H1 (cell line): ENCODE data around the gene RIPK4. TPM values are rescaled to one million over a fixed set of nuclear protein-coding genes. Genes with fewer than 3 reads are reported as not detected.

Source experiments
- CTCF ChIA-PET: fragments of 300-600 bp; sonication (Branson Sonifier 250); formaldehyde crosslinking; loops from one replicate; lab custom pipeline; 2021; ENCODE audit not compliant: partially characterized antibody; lab: Charles Lee
- POLR2A ChIA-PET: fragments of 300-600 bp; sonication (Branson Sonifier 250); formaldehyde crosslinking; loops from one replicate; lab custom pipeline; 2021; ENCODE audit warnings: inconsistent platforms; ENCODE audit not compliant: partially characterized antibody; lab: Charles Lee
- DNase-seq, 2 experiments: peaks; one replicate each; pipeline versions ENCODE4 v3.0.0 to v3.0.0-alpha.2; 2010 to 2022; ENCODE audit warnings: low spot score in 2 of 2, low read depth in 1 of 2, mixed read lengths in 1 of 2
- FAIRE-seq: peaks from 2 replicates; lab custom pipeline; 2011; peaks lifted over from hg19 to GRCh38; lab: Jason Lieb, UNC
- H2AFZ ChIP-seq: 2 replicates; pipeline ENCODE4 v1.8.1; 2012; ENCODE audit warnings: low read length, inconsistent platforms
- H2AK5ac ChIP-seq: 2 replicates; pipeline ENCODE4 v1.6.1; 2013; ENCODE audit warnings: low read depth, low read length
- H2BK120ac ChIP-seq: replicated peaks from 2 replicates; pipeline ENCODE3; 2013; ENCODE audit warnings: low read depth, low read length, inconsistent platforms
- H2BK12ac ChIP-seq: 2 replicates; pipeline ENCODE4 v1.6.1; 2013; ENCODE audit warnings: low read depth, low read length
- H2BK15ac ChIP-seq: 2 replicates; pipeline ENCODE4 v1.6.1; 2013; ENCODE audit warnings: low read length
- H2BK20ac ChIP-seq: 2 replicates; pipeline ENCODE4 v1.6.1; 2013; ENCODE audit warnings: low read length
- H2BK5ac ChIP-seq: 2 replicates; pipeline ENCODE4 v1.6.1; 2013; ENCODE audit warnings: low read depth, low read length
- H3K14ac ChIP-seq: 2 replicates; pipeline ENCODE4 v1.6.1; 2013; ENCODE audit warnings: inconsistent platforms; ENCODE audit not compliant: insufficient read length
- H3K18ac ChIP-seq: 2 replicates; pipeline ENCODE4 v1.6.1; 2013; ENCODE audit warnings: low read length; ENCODE audit errors: extremely low read depth
- H3K23ac ChIP-seq: 2 replicates; pipeline ENCODE4 v1.6.1; 2013; ENCODE audit warnings: inconsistent platforms; ENCODE audit not compliant: insufficient read length
- H3K23me2 ChIP-seq: 2 replicates; pipeline ENCODE4 v1.6.1; 2013; ENCODE audit warnings: low read depth, low read length
- H3K27ac ChIP-seq: 2 replicates; pipeline ENCODE4 v1.6.1; 2011; ENCODE audit warnings: low read depth, low read length, inconsistent platforms
- H3K27me3 ChIP-seq, 4 experiments: replicated peaks in 1 of 4; 1 replicate in 1 of 4; 2 replicates in 3 of 4; pipeline versions ENCODE4 v1.6.1 to v1.8.1; 2011 to 2013; ENCODE audit warnings: low read length in 3 of 4, mild to moderate bottlenecking in 3 of 4, inconsistent platforms in 2 of 4, mixed read lengths in 2 of 4, moderate library complexity in 1 of 4; ENCODE audit not compliant: control insufficient read depth in 3 of 4, insufficient read depth in 3 of 4; ENCODE audit errors: extremely low read depth in 1 of 4
- H3K36me3 ChIP-seq, 4 experiments: 2 replicates each; pipeline versions ENCODE4 v1.6.1 to v1.8.1; 2011 to 2013; ENCODE audit warnings: mild to moderate bottlenecking in 4 of 4, low read length in 3 of 4, moderate library complexity in 2 of 4, control low read depth in 1 of 4, inconsistent platforms in 1 of 4; ENCODE audit not compliant: insufficient read depth in 4 of 4, control insufficient read depth in 2 of 4
- H3K4ac ChIP-seq: replicated peaks from 2 replicates; pipeline ENCODE3; 2013; ENCODE audit warnings: low read length, low read depth, mixed read lengths, inconsistent platforms; ENCODE audit not compliant: insufficient read length
- H3K4me1 ChIP-seq, 4 experiments: replicated peaks in 1 of 4; 1 replicate in 1 of 4; 2 replicates in 3 of 4; pipeline versions ENCODE4 v1.6.1 to v1.8.1; 2011 to 2013; ENCODE audit warnings: low read length in 3 of 4, inconsistent platforms in 2 of 4, mixed read lengths in 1 of 4; ENCODE audit not compliant: insufficient read depth in 4 of 4, control insufficient read depth in 3 of 4
- H3K4me2 ChIP-seq, 2 experiments: 2 replicates each; pipeline versions ENCODE4 v1.6.1 to v1.8.1; 2011 to 2013; ENCODE audit warnings: low read depth in 2 of 2, low read length in 2 of 2, control low read depth in 1 of 2, inconsistent platforms in 1 of 2, mild to moderate bottlenecking in 1 of 2; ENCODE audit not compliant: insufficient read depth in 1 of 2
- H3K4me3 ChIP-seq, 4 experiments: fragments of 200-600, 300-600 bp in 1 of 4; sonication (generic), shearing (Covaris generic), sonication (Bioruptor Twin) in 1 of 4; 2 replicates each; pipeline versions ENCODE4 v1.5.1 to v1.8.1; 2011 to 2016; ENCODE audit warnings: low read length in 4 of 4, low read depth in 3 of 4, control low read depth in 2 of 4, inconsistent platforms in 2 of 4, mild to moderate bottlenecking in 2 of 4, mixed read lengths in 1 of 4, moderate library complexity in 1 of 4; ENCODE audit not compliant: insufficient read depth in 2 of 4; ENCODE audit errors: extremely low read depth in 1 of 4
- H3K56ac ChIP-seq: replicated peaks from 2 replicates; pipeline ENCODE3; 2013; ENCODE audit warnings: low read depth, mild to moderate bottlenecking, mixed read lengths, low read length, inconsistent platforms; ENCODE audit not compliant: insufficient read length
- H3K79me1 ChIP-seq: 2 replicates; pipeline ENCODE4 v1.6.1; 2013; ENCODE audit warnings: low read depth, low read length, control low read depth
- H3K79me2 ChIP-seq, 2 experiments: 2 replicates each; pipeline versions ENCODE4 v1.6.1 to v1.8.1; 2012 to 2013; ENCODE audit warnings: low read length in 2 of 2, mild to moderate bottlenecking in 2 of 2, inconsistent platforms in 1 of 2; ENCODE audit not compliant: insufficient read depth in 2 of 2, control insufficient read depth in 1 of 2
- H3K9ac ChIP-seq, 4 experiments: replicated peaks in 1 of 4; 1 replicate in 1 of 4; 2 replicates in 3 of 4; pipeline versions ENCODE4 v1.6.1 to v1.8.1; 2011 to 2013; ENCODE audit warnings: low read depth in 3 of 4, low read length in 3 of 4, control low read depth in 2 of 4, mild to moderate bottlenecking in 2 of 4, moderate library complexity in 2 of 4, inconsistent platforms in 1 of 4; ENCODE audit errors: extremely low read depth in 1 of 4
- H3K9me3 ChIP-seq, 2 experiments: 2 replicates each; pipeline versions ENCODE4 v1.6.1 to v1.8.1; 2012 to 2013; ENCODE audit warnings: mild to moderate bottlenecking in 2 of 2, moderate library complexity in 2 of 2, control low read depth in 1 of 2, inconsistent platforms in 1 of 2, low read depth in 1 of 2, low read length in 1 of 2, mixed read lengths in 1 of 2; ENCODE audit not compliant: insufficient read depth in 2 of 2
- H4K20me1 ChIP-seq, 2 experiments: replicated peaks in 1 of 2; 2 replicates each; pipeline versions ENCODE3 to v1.8.1; 2011 to 2013; ENCODE audit warnings: inconsistent platforms in 2 of 2, low read length in 2 of 2, mild to moderate bottlenecking in 1 of 2; ENCODE audit not compliant: insufficient read depth in 2 of 2, control insufficient read depth in 1 of 2
- H4K5ac ChIP-seq: 2 replicates; pipeline ENCODE4 v1.6.1; 2013; ENCODE audit warnings: low read length, low read depth, mixed read lengths, inconsistent platforms; ENCODE audit not compliant: insufficient read length
- H4K8ac ChIP-seq: 2 replicates; pipeline ENCODE4 v1.8.0; 2013; ENCODE audit warnings: mild to moderate bottlenecking, moderate library complexity, low read length, inconsistent platforms; ENCODE audit not compliant: insufficient read depth; ENCODE audit errors: extremely low read depth
- H4K91ac ChIP-seq: replicated peaks from 2 replicates; pipeline ENCODE3; 2013; ENCODE audit warnings: low read length, mixed read lengths, inconsistent platforms; ENCODE audit not compliant: insufficient read length
- KDM5A ChIP-seq: fragments of 200-600 bp; IDR thresholded peaks from 2 replicates; pipeline ENCODE4 v1.7.1; 2012; ENCODE audit warnings: mild to moderate bottlenecking, low read length, inconsistent platforms, mixed read lengths
- RXRA ChIP-seq: IDR thresholded peaks from 2 replicates; pipeline ENCODE4 v1.6.1; 2011; ENCODE audit warnings: low read depth, mild to moderate bottlenecking, low read length, moderate library complexity; ENCODE audit not compliant: insufficient read depth
- WGBS, 2 experiments: shearing (Covaris generic) in 1 of 2; methylation state at CpG; one replicate each; pipeline versions ENCODE4 v1.1.6 to v1.1.7; 2013 to 2015; ENCODE audit warnings: low lambda C conversion rate in 2 of 2, mixed read lengths in 2 of 2, inconsistent platforms in 1 of 2, low coverage in 1 of 2, missing lambda C conversion rate in 1 of 2; ENCODE audit not compliant: insufficient replicate concordance in 2 of 2, insufficient coverage in 1 of 2, insufficient read length in 1 of 2; ENCODE audit errors: extremely low coverage in 1 of 2, missing lambda C conversion rate in 1 of 2; 5-methylcytosine and 5-hydroxymethylcytosine counted together
- polyA plus RNA-seq, 7 experiments: library from polyadenylated mRNA; depleted of rRNA in 3 of 7; stranded (reverse) in 5 of 7; unstranded in 2 of 7; fragments of >200 nt in 5 of 7; fragments of 200-250 nt in 2 of 7; gene quantifications; 1 replicate in 5 of 7; 2 replicates in 1 of 7; 4 replicates in 1 of 7; pipeline versions ENCODE4 v1.2.1 to v1.2.3, GENCODE V29; 2011 to 2013; ENCODE audit warnings: missing spikeins in 2 of 7, mixed read lengths in 2 of 7
- total RNA-seq: library from RNA; stranded (reverse); fragmentation: NEBNext Ultra II Directional; extraction: Animal tissue kit (Norgen Biotek cat#: 25700); gene quantifications from 2 replicates; pipeline ENCODE4 v1.2.1, GENCODE V29; 2021

RIPK4 gene
- total and polyA plus RNA-seq, 2 of the 8 experiments (the other 6 are each of a cell fraction or from before 2014, with no cell fraction given), result 2.7 to 5.6 TPM

DNA sequence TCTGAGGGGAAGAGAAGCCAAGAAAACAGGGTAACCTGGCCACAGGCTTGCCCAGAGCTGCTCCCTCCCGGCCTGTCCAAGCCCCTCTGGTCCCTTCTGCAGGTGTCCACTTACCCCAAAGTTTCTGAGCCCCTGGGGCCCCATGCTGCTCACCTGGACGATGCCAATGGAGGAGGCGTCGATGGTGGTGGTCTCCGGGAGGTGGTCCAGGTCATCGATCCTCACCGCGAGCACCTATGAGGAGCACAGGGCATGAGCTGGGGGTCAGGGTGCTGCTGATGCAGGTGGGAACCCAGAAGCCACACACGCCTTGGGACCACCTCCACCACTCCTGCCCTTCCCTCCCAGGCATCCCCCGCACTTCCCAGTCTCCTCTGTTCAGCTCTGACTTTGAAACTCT is 37.5 kb upstream of the RIPK4 start:
- no peak overlapping the region for H3K14ac ChIP-seq
- FAIRE-seq, result no peak
- no peaks in the 10 kb centered on the region for H3K4me1 ChIP-seq
- no peak overlapping the region for H3K27ac ChIP-seq
- H3K79me1 ChIP-seq, result no peaks in the 10 kb centered on the region; the same call in 1 of the 2 replicates
- H3K4me3 ChIP-seq, result no peak overlapping the region
- ChIA-PET POLR2A (no interaction called here), CTCF (interaction anchor here (1.1 kb wide), 1 partner anchor 12 kb away, joined by 5 read pairs; no protein-coding TSS in a partner anchor)
- H3K4ac ChIP-seq, result no peak overlapping the region
- no peak overlapping the region for H2BK120ac ChIP-seq
- peaks cover 14% of the 10 kb centered on the region; the same call in 1 of the 2 replicates for H3K23me2 ChIP-seq
- peak overlapping the region; percentile 68; the same call in 1 of the 2 replicates for H4K8ac ChIP-seq
- H2BK20ac ChIP-seq, result no peak overlapping the region
- no peak overlapping the region for H4K91ac ChIP-seq
- H2BK15ac ChIP-seq, result no peak overlapping the region
- peaks cover 2 to 11% of the 10 kb centered on the region in 2 experiments for H4K20me1 ChIP-seq
- H2AK5ac ChIP-seq, result no peak overlapping the region
- H3K9ac ChIP-seq, result no peak overlapping the region
- TF ChIP-seq RXRA (no peak), KDM5A (no peak)
- H3K18ac ChIP-seq, result no peak overlapping the region
- no peak overlapping the region for H4K5ac ChIP-seq
- H3K79me2 ChIP-seq, result no peaks in the 10 kb centered on the region
- H3K56ac ChIP-seq, result no peak overlapping the region
- H3K9me3 ChIP-seq, result no peaks in the 10 kb centered on the region
- no peak overlapping the region for H3K23ac ChIP-seq
- H3K36me3 ChIP-seq, result peaks cover 4 to 10% (median 7%) of the 10 kb centered on the region in 4 experiments; a peak in 6 of 8 replicates
- no peaks in the 10 kb centered on the region for H3K27me3 ChIP-seq
- no peak for DNase-seq
- no peak overlapping the region for H3K4me2 ChIP-seq
- 92% methylated on average over 10 of the region's 10 CpGs; no CpG with 5 or more reads in 1 of the 2 experiments for WGBS, 2 experiments
- H2AFZ ChIP-seq, result no peak overlapping the region
- H2BK12ac ChIP-seq, result no peak overlapping the region
- H2BK5ac ChIP-seq, result no peak overlapping the region
